HG03159 (cell line): Measurements from ENCODE around the gene NUP214.
"Not testable (repeated sequence)": the region's sequence is repeated elsewhere in the genome, so short reads cannot be mapped to it uniquely, and the experiment has no call there.

ENCODE experiments used
- ATAC-seq: cut with Tn5 transposase; IDR thresholded peaks from one replicate; pipeline ENCODE4 v1.9.1; 2021; ENCODE audit warnings: mild to moderate bottlenecking, moderate library complexity; ENCODE audit not compliant: unreplicated experiment

The NUP214 gene

DNA sequence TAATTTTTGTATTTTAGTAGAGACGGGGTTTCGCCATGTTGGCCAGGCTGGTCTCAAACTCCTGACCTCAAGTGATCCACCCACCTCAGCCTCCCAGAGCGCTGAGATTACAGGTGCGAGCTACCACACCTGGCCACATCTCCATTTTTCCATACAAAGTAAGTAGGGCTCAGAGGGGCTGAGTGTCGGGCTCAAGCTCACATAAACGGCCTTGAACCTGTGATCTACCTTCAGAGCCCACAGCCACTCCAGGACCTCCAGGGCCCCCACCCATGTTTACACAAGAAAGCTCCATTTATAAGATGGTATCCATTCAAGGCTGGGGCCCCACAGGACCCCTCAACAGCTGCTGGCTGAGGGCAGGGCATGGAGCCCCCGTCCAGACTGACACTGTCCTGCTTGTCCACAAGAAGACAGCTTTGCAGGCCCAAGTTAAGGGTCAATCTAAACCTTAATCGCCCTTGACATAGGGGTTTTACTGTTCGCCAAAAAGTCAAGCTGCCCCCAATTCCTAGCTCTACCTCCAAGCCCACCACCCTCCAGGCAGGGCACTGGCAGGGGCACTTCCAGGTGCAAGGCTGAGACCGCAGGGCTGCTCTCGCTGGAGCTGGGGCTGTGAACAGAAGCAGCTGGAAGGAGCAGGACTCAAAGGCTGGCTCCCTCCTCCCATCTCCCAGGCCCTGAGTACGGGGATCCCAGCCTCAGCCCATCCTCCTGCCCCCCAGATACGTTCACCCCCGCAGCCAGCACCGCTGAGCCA lies 132.1 kb downstream of the NUP214 start:
- ATAC-seq, result no peak

- ATAC-seq, result no peak
Measured at GRCh38 chr9:131258186-131258585, 132.8 kb downstream of the NUP214 start.

- ATAC-seq, result no peak
Measured at GRCh38 chr9:131258698-131259431, 133.5 kb downstream of the NUP214 start.

GRCh38 chr9:131259432-131259898 lies 134.1 kb downstream of the NUP214 start:
- ATAC-seq, result no peak

DNA sequence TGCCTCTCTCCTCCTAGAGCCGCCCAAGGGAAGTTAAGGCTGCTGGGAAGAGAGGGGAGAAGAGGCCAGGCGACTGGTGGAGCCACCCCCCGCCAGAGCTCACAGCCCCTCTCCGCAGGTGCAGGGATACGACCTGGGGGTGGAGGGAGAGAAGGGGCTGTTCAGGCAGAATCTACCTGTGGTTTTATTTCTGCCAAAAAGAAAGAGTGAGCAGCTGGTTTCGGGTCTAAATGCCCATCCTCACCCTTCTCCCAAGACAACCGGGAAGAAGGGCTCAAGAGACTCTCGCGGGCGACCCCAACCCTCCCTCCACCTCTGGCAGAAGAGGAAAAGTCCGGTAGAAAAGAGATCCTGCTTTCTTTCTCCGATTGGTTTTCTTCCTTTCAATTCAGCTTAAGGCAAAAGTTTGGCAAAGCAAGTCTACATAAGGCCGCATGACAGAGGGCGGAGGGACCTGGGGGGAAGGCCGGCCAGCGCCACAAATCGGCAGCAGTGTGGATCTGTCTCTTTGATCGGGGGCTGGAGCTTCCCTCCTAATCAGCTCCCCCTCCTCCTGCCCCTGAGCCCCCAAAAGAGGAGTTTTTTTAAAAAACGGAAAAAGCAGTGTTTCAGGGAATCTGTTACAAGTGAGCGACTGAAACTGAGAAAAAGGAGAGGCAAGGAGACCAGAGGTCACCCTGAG lies 134.7 kb downstream of the NUP214 start:
- no peak for ATAC-seq

DNA sequence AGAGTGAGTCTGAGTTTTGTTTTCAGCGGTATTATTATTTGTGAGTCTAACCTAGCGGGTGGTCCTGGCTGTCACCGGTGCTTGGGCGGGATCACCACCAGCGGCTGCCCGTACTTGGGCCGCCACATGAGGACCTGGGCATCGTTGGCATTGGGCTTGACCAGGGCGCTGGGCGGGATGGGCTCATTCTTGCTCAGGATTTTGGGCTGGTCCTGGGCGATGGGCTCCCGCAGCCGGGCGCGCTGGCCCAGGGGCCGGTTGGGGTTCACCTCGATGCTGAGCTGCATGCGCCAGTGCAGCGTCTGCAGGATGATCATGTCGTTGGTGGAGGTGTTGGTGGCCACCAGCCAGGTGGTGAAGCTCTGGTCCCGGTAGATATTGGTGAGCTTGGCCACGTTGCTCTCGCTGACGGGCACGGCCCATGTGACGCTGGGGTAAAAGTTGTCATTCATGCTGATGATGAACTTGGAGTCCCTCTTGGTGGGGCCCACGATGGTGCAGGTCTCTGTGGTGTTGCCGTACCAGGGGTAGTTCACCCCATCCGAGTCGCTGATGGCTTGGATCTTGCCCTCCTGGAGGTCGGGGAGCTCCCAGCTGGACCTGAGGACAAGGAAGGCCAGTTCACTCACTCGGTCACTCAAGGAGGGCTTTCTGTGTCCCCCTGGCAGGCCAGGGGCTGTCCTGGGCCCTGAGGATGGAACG lies 135.5 kb downstream of the NUP214 start:
- no peak for ATAC-seq

DNA sequence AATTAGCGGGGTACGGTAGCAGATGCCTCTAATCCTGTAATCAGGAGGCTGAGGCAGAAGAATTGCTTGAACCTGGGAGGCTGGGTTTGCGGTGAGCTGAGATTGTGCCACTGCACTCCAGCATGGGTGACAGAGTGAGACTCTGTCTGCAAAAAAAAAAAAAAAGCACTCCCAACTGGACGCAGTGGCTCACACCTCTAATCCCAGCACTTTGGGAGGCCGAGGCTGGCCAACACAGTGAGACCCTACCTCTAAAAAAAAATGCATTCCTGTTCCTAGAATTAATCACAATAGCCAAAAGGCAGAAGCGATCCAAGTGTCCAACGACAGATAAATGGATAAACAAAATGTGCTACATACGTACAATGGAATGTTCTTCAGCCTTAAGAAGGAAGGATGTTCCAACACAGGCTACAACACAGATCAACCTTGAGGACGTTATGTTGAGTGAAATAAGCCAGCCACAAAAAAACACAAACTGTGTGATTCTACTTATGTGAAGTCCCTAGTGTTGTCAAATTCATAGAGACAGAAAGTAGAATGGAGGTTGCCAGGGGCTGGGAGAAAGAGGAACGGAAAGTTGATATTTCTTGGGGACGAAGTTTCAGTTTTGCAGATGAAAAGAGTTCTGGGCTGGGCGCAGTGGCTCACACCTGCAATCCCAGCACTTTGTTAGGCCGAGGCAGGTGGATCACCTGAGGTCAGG lies 137.1 kb downstream of the NUP214 start:
- peak; percentile 63 for ATAC-seq

DNA sequence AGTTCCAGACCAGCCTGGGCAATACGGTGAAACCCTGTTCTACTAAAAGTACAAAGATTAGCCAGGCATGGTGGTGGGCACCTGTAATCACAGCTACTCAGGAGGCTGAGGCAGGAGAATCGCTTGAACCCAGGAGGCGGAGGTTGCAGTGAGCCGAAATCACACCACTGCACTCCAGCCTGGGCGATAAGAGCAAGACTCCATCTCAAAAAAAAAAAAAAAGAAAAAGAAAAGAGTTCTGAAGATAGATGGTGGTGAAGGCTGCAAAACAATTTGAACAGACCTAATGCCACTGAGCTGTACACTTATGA lies 137.6 kb downstream of the NUP214 start:
- not testable (repeated sequence) for ATAC-seq

DNA sequence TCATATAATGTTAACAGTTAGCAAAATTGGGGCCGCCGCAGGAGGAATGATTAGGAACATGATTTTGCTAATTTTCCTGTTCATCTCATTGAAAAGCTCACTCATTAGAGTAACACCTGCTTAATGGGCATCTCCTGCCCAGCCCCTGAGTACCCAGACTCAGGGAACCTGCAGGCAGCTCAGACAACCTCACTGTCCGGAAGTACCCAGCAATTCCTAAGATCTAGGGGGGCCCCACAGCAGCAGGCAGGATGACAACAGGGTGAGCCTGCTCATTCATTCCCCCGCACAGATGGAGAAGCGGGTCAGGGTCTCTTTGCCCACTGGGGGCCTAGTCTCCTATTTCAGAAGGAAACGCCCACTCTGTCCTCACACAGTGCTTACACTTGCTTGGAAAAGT lies 138.3 kb downstream of the NUP214 start:
- no peak for ATAC-seq

DNA sequence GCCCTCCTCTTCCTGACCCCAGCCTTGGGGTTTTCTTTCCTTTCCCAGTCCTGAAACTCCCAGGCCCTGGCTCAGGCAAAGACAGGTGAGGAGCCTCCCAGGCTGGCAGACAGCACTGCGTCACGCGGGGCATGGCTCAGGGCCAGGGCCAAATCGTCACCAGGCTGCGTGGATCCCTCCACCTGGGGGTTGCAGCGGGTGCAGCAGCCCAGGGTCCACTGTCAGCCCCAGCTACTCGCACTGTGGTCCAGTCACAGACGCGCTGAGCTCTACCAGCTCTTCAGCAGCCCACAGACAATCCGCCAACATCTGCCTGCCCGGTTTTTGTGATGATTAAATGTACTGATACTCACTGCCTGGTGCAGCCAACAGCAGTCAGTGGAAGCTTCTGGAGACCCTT lies 138.8 kb downstream of the NUP214 start:
- no peak for ATAC-seq

- ATAC-seq, result no peak
Measured at GRCh38 chr9:131266266-131267229, 141.2 kb downstream of the NUP214 start.

DNA sequence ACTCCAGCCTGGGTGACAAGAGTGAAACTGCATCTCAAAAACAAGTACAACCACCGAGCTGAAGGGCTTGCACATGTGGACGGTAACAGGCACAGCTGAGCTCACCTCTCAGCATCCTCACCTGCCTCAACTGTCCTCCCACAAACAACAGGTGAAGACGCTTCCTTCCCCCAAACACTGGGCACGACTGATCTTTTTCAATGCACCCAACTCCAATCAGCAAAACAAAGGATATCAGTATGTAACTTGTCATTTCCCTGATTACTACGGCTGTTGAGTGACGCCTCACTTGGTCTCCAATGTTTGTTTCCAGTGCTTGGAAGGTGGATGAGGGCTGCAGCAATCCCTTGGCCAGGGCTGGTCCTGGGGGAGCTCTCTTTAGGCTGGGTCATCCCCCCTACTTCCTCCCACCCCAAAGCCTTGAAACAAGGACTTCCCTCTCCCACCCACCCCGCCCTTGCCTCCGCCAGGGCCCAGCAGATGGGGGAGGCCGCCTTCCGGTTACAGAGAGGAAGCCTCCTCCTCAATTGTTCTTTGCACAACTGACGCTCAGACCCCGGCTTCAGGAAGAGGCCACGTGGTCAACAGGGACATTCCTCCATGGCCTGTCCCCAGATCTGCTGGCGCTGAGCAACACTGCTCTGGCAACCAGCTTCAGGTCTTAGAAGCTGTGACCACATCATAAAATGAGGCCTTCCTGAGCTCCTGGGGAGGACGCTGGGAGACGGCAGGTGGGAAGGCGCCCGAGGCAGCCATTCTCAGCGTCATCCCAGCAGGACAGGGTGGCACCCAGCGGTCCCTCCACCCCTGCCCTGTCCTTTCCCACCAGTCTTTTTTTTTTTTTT lies 145.0 kb downstream of the NUP214 start:
- ATAC-seq, result no peak

DNA sequence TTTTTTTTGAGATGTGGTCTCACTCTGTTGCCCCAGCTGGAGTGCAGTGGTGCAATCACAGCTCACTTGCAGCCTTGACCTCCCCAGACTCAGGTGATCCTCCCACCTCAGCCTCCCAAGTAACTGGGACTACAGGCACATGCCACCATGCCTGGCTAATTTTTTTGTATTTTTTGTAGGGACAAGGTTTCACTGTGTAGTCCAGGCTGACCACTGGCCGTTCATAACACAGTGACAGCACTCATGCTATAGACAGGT lies 145.6 kb downstream of the NUP214 start:
- not testable (repeated sequence) for ATAC-seq

- no peak for ATAC-seq
Measured at GRCh38 chr9:131271506-131271931, 146.1 kb downstream of the NUP214 start.

GRCh38 chr9:131272212-131272611 lies 146.8 kb downstream of the NUP214 start:
- ATAC-seq, result no peak

DNA sequence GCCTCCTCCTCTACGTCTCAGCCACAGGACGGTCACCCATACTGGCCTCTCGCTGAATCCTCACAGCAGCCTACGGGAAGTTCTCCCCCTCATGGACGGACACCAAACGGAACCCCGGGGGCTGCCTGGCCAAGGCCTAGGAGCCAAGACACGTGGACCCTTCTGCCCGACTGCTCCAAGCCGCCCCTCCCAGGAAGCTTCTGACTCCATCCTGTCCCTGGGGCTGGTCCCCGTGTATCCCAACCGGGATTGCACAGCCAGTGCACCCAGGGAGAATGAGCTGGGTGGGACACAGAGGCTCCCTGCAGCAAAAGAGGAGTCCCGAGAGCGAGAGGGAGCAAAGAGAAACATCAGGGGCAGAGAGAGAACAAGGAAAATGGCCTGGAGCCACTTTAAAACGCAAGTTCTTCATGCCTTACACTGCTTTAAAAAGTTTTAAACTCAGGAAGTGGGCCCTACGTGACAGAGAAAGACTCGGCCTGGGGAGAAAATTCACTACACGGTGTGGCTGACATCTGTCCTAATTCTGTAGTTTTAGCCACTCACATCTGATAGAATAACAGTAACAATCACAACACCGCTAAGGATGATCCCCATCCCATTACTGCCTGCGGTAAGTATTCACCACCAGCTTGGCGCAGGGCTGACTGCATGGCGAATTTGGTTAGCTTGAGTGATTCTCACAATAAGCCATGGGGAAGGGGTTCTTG lies 147.9 kb downstream of the NUP214 start:
- ATAC-seq, result no peak

DNA sequence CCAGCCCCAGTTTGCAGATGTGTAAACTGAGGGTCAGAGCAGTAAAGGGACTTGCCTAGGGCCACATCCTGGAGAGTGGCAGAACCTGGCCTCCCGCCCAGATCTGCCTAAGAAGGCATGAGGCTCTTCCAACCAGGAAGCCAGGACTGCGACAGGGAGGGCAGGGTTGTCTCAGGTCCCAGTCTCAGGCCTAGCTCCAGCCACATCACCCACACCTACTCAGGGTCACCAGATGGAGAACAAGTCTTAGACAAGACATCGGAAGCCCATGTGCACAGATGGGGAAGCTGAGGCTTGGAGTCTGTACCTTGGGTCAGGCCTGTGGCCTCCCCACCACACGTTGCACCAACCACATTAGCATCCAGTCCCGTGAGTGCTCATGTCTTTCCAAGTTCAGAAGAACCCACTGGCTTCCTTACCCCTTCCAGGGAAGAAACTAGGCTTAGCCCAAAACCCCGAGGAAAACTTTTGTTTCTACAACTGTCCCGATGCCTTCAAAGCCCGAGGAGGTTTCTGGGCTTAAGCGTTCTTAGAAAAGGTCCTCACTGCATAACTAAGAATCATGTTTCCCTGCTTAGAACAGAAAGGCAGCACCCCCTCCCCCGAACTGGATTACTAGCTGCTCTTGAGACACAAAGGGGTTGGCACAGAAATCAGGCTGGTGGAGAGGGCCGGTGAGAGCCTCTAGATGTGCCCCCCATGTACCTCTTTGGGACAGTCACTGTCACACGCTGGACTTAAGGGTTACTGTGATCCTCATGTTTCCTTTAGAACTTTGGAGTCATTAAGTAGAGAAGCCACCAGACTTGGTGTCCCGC lies 148.7 kb downstream of the NUP214 start:
- ATAC-seq, result no peak
